T-helper 22 cell (primary cell): ENCODE data around the gene PCGF6.
"Not testable (repeated sequence)": the region's sequence is repeated elsewhere in the genome, so short reads cannot be mapped to it uniquely, and the experiment has no call there.

Experiments
- DNase-seq: peaks from one replicate; pipeline ENCODE4 v3.0.0-alpha.2; 2020; ENCODE audit warnings: low read depth

Gene PCGF6

DNA sequence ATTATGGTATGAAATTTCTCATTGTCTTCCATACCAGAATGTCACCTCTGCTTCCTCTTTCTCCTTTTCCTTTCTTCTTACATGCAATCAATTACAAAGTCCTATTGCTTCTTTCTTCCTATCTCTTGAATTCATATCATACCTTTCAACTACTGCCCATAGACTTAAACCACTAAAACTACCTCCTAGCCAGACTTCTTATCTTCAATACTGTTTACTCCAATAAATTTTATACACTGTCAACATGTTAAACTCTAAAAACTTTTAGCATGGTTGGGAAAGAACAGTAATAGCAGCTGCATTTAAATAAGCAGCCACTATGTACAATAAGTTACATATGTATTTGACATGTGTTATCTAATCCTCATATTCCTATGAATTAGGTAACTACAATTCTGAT, 34.9 kb downstream of the PCGF6 start:
- no peak for DNase-seq

DNA sequence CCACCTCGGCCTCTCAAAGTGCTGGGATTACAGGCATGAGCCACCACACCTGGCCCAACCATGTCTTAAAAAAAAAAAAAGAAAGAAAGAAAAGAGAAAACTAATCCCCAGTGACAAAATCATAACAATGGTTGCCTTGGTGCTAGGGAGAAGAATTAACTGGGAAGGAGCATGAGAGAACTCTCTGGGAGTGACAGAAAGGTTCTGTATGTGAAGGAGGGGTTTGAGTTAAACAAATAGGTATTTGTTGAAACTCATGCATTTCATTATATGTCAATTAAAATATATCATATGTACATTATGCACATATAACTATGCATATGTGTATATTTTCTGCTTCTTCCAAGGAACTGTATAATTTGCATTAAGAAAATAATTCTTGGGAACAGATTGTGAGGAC, 40.7 kb downstream of the PCGF6 start:
- no peak for DNase-seq

DNA sequence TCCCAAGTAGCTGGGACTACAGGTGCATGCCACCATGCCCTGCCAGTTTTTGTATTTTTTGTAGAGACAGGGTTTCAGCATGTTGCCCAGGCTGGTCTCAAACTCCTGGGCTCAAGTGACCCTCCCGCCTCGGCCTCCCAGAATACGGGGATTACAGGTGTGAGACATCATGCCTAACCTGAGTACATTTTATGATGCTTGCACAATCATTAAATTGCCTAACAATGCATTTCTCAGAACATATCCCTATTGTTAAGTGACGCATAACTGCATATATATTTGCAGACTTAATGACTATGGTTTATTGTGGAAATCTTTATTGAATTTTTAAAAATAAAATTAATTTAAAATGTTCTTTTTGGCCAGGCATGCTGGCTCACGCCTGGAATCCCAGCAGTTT, 43.3 kb downstream of the PCGF6 start:
- DNase-seq = no peak

DNA sequence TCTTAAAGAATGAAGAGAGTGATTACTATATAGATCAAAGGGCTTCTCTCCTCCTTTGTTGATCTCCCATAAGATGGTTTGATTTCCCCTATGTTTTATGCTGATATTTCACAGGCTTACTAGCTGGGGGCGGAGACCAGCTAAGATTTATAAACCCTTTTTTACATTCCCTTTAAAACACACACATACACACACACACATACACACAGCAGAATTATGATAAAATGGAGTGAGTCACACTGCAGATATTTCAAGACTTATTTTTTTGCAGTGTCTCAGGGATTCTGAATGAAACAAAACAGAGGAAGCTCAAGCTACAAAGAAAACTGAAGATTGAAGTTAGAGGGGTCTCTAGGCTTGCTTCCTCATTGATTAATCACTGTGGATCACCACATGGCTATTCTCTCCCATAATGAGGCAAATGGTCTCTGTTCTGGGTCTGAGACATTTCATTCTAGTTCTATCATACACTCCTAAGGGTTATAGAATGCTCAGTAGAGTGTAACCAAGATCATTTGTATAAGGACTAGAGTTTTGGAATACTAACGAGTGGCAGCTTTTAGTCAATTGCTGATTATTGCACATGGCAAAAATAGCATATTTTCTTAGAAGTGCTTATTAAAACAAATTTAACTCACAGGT, 55.4 kb downstream of the PCGF6 start:
- no peak for DNase-seq

DNA sequence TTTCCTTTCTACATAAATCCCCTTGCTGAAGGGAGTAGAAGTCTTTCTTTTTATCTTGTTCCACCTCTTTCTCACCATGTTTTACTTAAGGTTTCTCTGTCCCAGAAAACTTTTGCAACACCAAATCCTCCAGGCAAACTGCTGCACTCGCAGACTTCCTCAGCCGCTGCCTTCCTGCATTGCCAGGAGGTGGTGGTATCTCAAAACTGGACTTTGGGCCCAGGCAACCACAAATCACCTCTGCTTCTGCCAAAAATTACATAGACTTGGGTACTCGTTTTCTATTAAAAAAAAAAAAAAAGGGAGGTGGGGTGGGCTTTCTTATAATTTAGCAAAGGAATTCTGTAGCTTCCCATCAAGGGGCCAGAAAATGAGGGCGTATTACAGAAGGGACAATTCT, 59.4 kb downstream of the PCGF6 start:
- no peak for DNase-seq

DNA sequence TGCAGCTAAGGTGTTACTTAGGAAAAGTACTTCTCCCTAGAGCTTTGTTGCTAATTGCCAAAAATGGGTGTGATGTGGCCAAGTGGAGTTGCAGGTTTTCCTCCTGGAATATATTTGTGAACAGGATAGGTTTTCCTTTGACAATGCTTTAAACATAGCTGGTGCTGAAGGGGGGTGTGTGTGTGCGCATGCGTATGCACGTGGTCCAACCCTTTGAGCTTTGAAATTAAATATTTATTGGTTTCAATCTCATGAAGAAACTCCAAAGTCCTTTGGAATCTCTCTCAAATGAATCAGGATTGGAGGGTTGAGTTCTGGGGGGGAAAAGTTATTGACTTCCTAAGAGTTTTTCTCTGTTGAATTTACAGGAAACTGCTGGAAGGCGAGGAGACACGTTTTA, 62.9 kb downstream of the PCGF6 start:
- DNase-seq = no peak

DNA sequence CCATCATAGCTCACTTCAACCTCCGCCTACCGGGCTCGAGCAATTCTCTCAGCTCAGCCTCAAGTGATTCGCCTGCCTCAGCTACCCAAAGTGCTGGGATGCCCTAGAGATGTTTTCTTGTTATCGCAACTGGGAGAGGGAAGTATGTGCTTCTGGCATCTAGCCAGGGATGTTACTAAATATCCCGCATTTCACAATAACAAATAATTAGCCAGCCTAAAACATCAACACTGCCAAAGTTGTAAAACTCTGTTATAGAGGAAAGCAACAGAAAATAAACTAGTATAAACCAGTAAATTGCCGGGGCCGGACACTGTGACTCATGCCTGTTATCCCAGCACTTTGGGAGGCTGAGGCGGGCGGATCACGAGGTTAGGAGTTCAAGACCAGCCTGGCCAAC, 66.8 kb downstream of the PCGF6 start:
- DNase-seq = no peak

DNA sequence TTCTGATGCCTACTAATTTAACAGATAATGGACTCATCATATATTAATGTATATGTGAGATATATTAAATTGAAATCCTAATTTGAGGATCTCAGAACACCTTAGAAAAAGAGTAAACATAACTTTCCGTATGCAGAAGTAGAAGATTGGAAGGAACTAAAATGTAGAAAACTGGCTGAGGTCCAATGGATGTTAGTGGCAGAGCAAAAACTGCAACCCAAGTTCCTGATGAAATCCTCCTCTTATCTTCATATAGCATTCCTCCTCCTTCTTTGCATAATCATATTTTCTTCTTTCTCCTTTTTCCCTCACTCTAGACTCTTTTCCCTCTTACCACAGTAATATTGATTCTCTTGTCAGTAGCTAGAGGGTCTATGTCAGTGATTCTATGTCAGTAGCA, 68.0 kb downstream of the PCGF6 start:
- DNase-seq = no peak

DNA sequence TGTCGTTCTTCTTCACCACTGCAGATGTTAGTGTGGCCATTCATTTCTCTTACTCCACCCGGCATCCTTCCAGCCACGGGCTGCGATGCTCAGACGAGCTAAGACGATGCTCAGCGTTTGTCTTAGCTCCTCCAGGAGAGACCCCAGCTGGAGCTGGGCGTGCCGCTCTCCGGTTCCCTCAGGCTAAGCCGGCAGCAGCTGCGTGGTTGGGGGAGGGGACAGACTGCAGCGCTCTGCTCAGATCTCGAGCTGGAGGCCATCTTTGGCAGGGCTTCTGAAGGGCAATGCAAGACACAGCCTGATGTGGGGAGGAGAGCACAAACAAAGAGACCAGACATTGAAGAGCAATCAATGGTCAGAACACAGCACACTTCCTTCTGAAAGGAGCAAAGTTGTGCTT, 69.2 kb downstream of the PCGF6 start:
- no peak for DNase-seq

DNA sequence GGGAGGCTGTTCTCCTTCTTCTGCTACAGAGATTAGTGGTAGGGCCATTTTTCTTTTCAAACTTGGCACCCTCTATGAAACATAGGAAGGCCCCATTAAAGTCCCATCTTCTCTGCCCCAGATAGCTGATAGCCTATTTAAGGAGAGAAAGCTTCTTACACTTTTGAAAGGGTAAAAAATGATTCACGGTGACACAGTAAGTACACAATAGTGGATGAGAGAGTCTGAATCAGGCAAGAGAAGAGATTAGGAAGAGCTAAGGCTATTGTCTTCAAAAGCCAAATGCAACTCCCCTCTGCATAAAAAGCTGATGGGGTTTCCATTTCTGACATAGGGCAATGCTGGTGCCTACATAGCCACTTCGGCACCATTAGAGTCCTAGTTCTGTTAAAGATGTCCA, 70.4 kb downstream of the PCGF6 start:
- no peak for DNase-seq

DNA sequence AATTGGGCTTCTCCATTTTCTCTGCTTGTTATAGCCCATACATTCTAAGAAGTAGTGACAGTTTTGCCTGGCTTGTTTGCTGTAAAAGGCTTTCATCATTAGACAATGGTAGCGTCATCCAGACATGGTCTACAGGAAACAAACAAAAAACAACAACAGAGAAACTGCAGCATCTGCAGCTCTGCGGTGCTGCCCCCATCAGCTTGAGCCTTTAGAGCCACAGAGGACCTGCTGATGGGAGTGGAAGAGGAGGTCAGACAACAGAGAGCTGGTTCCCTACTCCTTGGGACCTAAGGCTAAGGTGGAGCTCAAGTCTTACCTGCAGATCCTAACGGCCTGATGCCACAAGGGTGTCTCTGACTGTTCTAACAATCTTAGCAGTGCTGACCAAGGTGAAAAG, 70.9 kb downstream of the PCGF6 start:
- DNase-seq = no peak

DNA sequence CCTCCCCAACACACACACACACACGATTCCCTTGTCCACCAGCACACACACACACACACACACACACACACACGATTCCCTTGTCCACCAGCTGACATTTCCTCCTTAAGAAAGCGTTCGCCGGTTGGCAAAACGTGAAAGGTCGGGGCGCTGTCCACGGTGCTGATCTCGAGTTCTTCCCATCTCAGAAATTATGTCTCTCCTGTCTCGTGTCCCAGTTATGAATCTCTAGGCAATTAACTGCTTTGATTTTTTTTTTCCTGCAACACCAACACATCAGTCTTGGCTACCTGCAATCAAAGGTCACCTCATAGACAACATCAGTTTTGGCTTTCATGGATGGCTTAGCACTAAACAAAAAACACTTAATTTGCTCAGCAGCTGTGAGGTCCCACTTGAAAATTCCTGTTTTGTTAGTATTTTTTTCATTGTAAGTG, 72.1 kb downstream of the PCGF6 start:
- DNase-seq = no peak

DNA sequence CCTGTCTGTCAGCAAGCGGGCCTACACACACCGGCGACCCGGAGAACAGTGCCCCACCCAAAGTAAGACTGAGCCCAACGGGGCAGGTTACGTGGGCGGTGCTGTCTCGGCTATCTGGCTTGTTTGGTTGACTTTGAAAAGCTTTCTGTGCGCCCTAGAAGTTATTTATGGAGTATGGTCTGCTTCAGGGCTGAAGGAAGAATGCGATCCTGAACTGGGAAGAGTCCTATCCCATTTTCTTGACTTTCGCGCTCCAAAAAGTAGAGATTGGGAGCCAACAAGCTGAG, 72.5 kb downstream of the PCGF6 start:
- no peak for DNase-seq

DNA sequence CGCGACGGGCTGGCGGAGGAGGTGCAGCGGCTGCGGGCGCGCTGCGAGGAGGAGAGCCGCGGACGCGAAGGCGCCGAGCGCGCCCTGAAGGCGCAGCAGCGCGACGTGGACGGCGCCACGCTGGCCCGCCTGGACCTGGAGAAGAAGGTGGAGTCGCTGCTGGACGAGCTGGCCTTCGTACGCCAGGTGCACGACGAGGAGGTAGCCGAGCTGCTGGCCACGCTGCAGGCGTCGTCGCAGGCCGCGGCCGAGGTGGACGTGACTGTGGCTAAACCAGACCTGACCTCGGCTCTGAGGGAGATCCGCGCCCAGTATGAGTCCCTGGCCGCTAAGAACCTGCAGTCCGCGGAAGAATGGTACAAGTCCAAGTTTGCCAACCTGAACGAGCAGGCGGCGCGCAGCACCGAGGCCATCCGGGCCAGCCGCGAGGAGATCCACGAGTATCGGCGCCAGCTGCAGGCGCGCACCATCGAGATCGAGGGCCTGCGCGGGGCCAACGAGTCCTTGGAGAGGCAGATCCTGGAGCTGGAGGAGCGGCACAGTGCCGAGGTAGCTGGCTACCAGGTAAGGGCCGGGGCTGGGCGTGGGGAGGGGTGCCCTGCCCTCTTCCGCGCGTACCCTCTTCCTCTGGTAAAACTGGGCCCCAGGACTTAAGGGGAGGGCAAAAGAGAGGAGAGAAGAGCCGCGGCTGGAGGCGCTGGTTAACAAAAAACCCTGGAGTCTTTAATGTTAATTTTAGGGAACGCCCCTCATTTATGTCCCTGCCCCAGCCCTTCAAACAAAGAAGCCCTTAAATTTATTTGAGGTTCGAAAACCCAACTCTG, 73.0 kb downstream of the PCGF6 start:
- no peak for DNase-seq

DNA sequence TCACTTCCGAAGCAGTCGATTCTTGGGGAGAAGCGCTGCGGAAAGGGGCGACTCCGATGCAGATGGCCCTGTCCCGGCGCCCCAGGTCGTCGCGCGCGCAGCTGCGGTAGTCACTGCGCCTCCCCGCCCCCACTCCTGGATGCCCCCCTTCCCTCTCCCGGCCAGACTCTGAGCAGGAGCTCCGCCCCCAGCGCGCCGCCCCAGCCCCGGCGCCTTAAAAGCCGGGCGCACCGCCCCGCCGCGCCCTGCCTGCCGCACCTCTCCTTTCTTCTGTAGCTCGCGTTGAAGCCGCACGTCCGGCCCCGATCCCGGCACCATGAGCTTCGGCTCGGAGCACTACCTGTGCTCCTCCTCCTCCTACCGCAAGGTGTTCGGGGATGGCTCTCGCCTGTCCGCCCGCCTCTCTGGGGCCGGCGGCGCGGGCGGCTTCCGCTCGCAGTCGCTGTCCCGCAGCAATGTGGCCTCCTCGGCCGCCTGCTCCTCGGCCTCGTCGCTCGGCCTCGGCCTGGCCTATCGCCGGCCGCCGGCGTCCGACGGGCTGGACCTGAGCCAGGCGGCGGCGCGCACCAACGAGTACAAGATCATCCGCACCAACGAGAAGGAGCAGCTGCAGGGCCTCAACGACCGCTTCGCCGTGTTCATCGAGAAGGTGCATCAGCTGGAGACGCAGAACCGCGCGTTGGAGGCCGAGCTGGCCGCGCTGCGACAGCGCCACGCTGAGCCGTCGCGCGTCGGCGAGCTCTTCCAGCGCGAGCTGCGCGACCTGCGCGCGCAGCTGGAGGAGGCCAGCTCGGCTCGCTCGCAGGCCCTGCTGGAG, 73.8 kb downstream of the PCGF6 start, which contains the start of gene INA:
Gene INA, plus strand, starts transcription at position 243 of the 817 bp plus-strand sequence. Its CDS starts 74 bp downstream, at position 317.
- no peak for DNase-seq

DNA sequence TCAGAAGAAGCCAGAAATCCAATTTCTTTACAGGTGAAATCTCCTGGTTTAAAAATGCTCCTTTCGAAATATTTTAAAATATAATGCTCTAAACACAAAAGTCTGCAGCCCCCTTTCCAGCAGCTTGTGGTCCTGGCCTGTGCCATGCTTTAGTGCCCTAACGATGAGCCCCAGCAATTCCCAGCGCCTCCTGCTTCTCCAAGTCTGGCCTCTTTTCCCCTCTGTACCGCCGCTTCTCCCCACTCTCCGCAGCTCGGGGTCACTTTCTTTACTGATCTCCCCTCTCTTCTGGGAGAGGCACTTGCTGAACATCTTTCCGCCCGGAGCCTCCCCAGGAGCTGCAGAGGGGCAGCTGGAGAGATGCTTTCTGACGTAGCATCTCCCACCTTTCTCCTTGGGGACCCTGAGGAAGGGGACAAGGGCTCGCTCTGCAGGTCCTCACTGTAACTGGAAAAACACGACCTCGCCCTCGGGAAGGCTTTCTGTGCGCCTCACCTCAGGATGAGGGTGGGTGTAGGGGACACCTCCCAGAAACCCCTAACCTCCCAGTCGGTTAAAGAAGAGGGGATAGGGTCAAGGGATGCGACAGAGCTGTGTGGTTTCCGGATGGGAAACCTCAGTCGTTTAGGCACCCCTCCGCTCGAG, 74.6 kb downstream of the PCGF6 start:
- no peak for DNase-seq

DNA sequence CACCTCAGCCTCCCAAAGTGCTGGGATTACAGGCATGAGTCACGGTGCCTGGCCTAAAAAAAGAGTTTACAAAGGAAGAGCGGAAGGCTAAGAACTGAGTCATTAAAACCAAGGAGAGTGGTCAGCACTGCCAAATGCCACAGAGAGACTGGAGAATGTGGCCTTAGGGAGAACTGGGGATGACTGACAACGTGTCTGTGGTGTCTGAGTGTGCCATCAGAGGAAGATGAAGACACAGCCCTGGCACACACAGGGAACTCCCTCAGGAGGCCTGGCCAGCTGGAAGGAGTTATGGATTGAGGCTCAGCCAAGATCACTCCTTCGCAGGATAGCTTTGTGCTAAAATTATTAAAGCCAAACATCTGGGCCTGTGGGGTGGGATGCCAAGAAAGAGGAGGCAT, 77.9 kb downstream of the PCGF6 start:
- DNase-seq = no peak

DNA sequence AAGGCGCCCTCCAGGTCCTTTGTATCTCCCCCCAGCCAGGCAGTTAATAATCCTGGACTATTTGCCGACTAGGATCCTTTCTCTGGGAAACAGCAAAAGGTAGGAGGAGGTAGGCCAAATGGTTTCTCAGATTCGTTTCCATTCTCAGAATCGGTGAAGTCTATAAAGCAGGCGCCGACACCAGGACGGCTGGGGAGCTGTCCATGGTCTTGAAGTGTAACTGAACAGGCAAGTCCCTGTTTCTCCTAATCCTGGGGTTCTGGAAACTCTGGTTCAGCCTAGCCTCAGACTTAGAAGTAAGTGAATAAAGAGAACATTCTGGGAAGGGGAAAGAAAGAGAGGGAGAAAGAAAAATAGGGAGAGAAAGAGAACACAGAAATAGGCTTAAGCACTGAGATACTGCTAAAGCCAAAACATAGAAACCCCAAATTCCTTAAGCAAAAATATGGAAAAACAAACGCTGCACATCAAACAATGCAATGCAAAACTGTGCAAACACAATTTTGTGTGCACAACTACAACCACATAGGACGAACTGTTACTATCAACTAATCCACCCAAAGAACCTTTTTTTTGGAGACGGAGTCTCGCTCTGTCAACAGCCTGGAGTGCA, 85.1 kb downstream of the PCGF6 start:
- DNase-seq = no peak

DNA sequence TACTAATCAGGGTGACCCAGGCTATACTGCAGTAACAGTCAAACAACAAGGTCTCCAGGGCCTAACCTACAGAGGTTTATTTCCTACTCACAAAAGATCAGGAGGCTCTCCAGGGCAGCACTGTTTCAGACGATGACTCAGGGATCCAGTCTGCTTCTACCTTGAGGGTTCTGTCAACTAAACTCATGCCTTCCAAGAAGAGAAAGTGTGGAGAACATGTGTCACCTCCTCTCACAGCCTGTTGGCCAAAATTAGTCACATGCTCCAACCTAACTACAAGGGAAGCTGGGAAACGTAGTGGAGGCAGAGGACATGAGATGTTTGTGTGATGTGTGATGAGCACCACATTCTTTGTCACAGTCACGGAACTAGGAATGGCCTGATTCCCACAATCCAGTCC, 88.7 kb downstream of the PCGF6 start:
- no peak for DNase-seq

DNA sequence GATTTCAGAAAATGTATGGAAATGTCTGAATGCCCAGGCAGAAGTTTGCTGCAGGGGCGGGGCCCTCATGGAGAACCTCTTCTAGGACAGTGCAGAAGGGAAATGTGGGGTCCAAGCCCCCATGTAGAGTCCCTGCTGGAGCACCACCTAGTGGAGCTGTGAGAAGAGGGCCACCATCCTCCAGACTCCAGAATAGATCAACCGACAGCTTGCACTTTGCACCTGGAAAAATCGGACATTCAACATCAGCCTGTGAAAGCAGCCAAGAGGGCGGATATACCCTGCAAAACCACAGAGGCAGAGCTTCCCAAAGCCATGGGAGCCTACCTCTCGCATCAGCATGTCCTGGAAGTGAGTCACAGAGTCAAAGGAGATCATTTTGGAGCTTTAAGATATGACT, 91.0 kb downstream of the PCGF6 start:
- DNase-seq = no peak

DNA sequence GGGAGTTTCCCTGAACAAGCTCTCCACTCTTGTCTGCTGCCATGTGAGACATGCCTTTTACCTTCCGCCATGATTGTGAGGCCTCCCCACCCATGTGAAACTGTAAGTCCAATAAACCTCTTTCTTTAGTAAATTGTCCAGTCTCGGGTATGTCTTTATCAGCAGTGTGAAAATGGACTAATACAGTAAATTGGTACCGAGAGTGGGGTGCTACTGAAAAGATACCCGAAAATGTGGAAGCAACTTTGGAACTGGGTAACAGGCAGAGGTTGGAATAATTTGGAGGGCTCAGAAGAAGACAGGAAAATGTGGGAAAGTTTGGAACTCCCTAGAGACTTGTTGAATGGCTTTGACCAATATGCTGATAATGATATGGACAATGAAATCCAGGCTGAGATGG, 92.0 kb downstream of the PCGF6 start:
- not testable (repeated sequence) for DNase-seq

DNA sequence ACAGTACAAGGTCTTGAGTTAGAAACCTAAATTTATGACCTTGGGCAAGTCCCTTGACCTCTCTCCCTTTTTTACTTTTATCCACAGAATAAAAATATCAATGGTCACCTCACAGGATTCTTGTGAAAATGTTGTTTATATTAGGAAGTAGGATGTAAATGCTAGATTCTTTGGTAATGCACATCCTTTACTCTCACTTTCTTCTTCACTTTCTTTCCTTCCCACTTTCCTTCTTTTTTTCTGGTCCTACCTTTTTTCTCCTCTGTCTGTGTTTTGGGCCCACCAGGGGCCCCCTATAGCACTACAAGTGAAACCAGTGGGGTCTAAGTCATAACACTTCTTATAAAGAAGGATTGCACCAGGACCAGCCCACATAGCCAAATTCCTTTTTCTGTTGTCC, 93.1 kb downstream of the PCGF6 start:
- DNase-seq = no peak
